H1 (cell line): Measurements from ENCODE around the gene KCNA2. TPM values are rescaled to one million over a fixed set of nuclear protein-coding genes. Genes with fewer than 3 reads are reported as not detected.

ENCODE experiments used
- CTCF ChIA-PET: fragments of 300-600 bp; sonication (Branson Sonifier 250); formaldehyde crosslinking; loops from one replicate; lab custom pipeline; 2021; ENCODE audit not compliant: partially characterized antibody; lab: Charles Lee
- POLR2A ChIA-PET: fragments of 300-600 bp; sonication (Branson Sonifier 250); formaldehyde crosslinking; loops from one replicate; lab custom pipeline; 2021; ENCODE audit warnings: inconsistent platforms; ENCODE audit not compliant: partially characterized antibody; lab: Charles Lee
- DNase-seq, 2 experiments: peaks; one replicate each; pipeline versions ENCODE4 v3.0.0 to v3.0.0-alpha.2; 2010 to 2022; ENCODE audit warnings: low spot score in 2 of 2, low read depth in 1 of 2, mixed read lengths in 1 of 2
- FAIRE-seq: peaks from 2 replicates; lab custom pipeline; 2011; peaks lifted over from hg19 to GRCh38; lab: Jason Lieb, UNC
- H2AFZ ChIP-seq: 2 replicates; pipeline ENCODE4 v1.8.1; 2012; ENCODE audit warnings: low read length, inconsistent platforms
- H2AK5ac ChIP-seq: 2 replicates; pipeline ENCODE4 v1.6.1; 2013; ENCODE audit warnings: low read depth, low read length
- H2BK120ac ChIP-seq: replicated peaks from 2 replicates; pipeline ENCODE3; 2013; ENCODE audit warnings: low read depth, low read length, inconsistent platforms
- H2BK12ac ChIP-seq: 2 replicates; pipeline ENCODE4 v1.6.1; 2013; ENCODE audit warnings: low read depth, low read length
- H2BK15ac ChIP-seq: 2 replicates; pipeline ENCODE4 v1.6.1; 2013; ENCODE audit warnings: low read length
- H2BK20ac ChIP-seq: 2 replicates; pipeline ENCODE4 v1.6.1; 2013; ENCODE audit warnings: low read length
- H2BK5ac ChIP-seq: 2 replicates; pipeline ENCODE4 v1.6.1; 2013; ENCODE audit warnings: low read depth, low read length
- H3K14ac ChIP-seq: 2 replicates; pipeline ENCODE4 v1.6.1; 2013; ENCODE audit warnings: inconsistent platforms; ENCODE audit not compliant: insufficient read length
- H3K18ac ChIP-seq: 2 replicates; pipeline ENCODE4 v1.6.1; 2013; ENCODE audit warnings: low read length; ENCODE audit errors: extremely low read depth
- H3K23ac ChIP-seq: 2 replicates; pipeline ENCODE4 v1.6.1; 2013; ENCODE audit warnings: inconsistent platforms; ENCODE audit not compliant: insufficient read length
- H3K23me2 ChIP-seq: 2 replicates; pipeline ENCODE4 v1.6.1; 2013; ENCODE audit warnings: low read depth, low read length
- H3K27ac ChIP-seq: 2 replicates; pipeline ENCODE4 v1.6.1; 2011; ENCODE audit warnings: low read depth, low read length, inconsistent platforms
- H3K27me3 ChIP-seq, 4 experiments: replicated peaks in 1 of 4; 1 replicate in 1 of 4; 2 replicates in 3 of 4; pipeline versions ENCODE4 v1.6.1 to v1.8.1; 2011 to 2013; ENCODE audit warnings: low read length in 3 of 4, mild to moderate bottlenecking in 3 of 4, inconsistent platforms in 2 of 4, mixed read lengths in 2 of 4, moderate library complexity in 1 of 4; ENCODE audit not compliant: control insufficient read depth in 3 of 4, insufficient read depth in 3 of 4; ENCODE audit errors: extremely low read depth in 1 of 4
- H3K36me3 ChIP-seq, 4 experiments: 2 replicates each; pipeline versions ENCODE4 v1.6.1 to v1.8.1; 2011 to 2013; ENCODE audit warnings: mild to moderate bottlenecking in 4 of 4, low read length in 3 of 4, moderate library complexity in 2 of 4, control low read depth in 1 of 4, inconsistent platforms in 1 of 4; ENCODE audit not compliant: insufficient read depth in 4 of 4, control insufficient read depth in 2 of 4
- H3K4ac ChIP-seq: replicated peaks from 2 replicates; pipeline ENCODE3; 2013; ENCODE audit warnings: low read length, low read depth, mixed read lengths, inconsistent platforms; ENCODE audit not compliant: insufficient read length
- H3K4me1 ChIP-seq, 4 experiments: replicated peaks in 1 of 4; 1 replicate in 1 of 4; 2 replicates in 3 of 4; pipeline versions ENCODE4 v1.6.1 to v1.8.1; 2011 to 2013; ENCODE audit warnings: low read length in 3 of 4, inconsistent platforms in 2 of 4, mixed read lengths in 1 of 4; ENCODE audit not compliant: insufficient read depth in 4 of 4, control insufficient read depth in 3 of 4
- H3K4me2 ChIP-seq, 2 experiments: 2 replicates each; pipeline versions ENCODE4 v1.6.1 to v1.8.1; 2011 to 2013; ENCODE audit warnings: low read depth in 2 of 2, low read length in 2 of 2, control low read depth in 1 of 2, inconsistent platforms in 1 of 2, mild to moderate bottlenecking in 1 of 2; ENCODE audit not compliant: insufficient read depth in 1 of 2
- H3K4me3 ChIP-seq, 4 experiments: fragments of 200-600, 300-600 bp in 1 of 4; sonication (generic), shearing (Covaris generic), sonication (Bioruptor Twin) in 1 of 4; 2 replicates each; pipeline versions ENCODE4 v1.5.1 to v1.8.1; 2011 to 2016; ENCODE audit warnings: low read length in 4 of 4, low read depth in 3 of 4, control low read depth in 2 of 4, inconsistent platforms in 2 of 4, mild to moderate bottlenecking in 2 of 4, mixed read lengths in 1 of 4, moderate library complexity in 1 of 4; ENCODE audit not compliant: insufficient read depth in 2 of 4; ENCODE audit errors: extremely low read depth in 1 of 4
- H3K56ac ChIP-seq: replicated peaks from 2 replicates; pipeline ENCODE3; 2013; ENCODE audit warnings: low read depth, mild to moderate bottlenecking, mixed read lengths, low read length, inconsistent platforms; ENCODE audit not compliant: insufficient read length
- H3K79me1 ChIP-seq: 2 replicates; pipeline ENCODE4 v1.6.1; 2013; ENCODE audit warnings: low read depth, low read length, control low read depth
- H3K79me2 ChIP-seq, 2 experiments: 2 replicates each; pipeline versions ENCODE4 v1.6.1 to v1.8.1; 2012 to 2013; ENCODE audit warnings: low read length in 2 of 2, mild to moderate bottlenecking in 2 of 2, inconsistent platforms in 1 of 2; ENCODE audit not compliant: insufficient read depth in 2 of 2, control insufficient read depth in 1 of 2
- H3K9ac ChIP-seq, 4 experiments: replicated peaks in 1 of 4; 1 replicate in 1 of 4; 2 replicates in 3 of 4; pipeline versions ENCODE4 v1.6.1 to v1.8.1; 2011 to 2013; ENCODE audit warnings: low read depth in 3 of 4, low read length in 3 of 4, control low read depth in 2 of 4, mild to moderate bottlenecking in 2 of 4, moderate library complexity in 2 of 4, inconsistent platforms in 1 of 4; ENCODE audit errors: extremely low read depth in 1 of 4
- H3K9me3 ChIP-seq, 2 experiments: 2 replicates each; pipeline versions ENCODE4 v1.6.1 to v1.8.1; 2012 to 2013; ENCODE audit warnings: mild to moderate bottlenecking in 2 of 2, moderate library complexity in 2 of 2, control low read depth in 1 of 2, inconsistent platforms in 1 of 2, low read depth in 1 of 2, low read length in 1 of 2, mixed read lengths in 1 of 2; ENCODE audit not compliant: insufficient read depth in 2 of 2
- H4K20me1 ChIP-seq, 2 experiments: replicated peaks in 1 of 2; 2 replicates each; pipeline versions ENCODE3 to v1.8.1; 2011 to 2013; ENCODE audit warnings: inconsistent platforms in 2 of 2, low read length in 2 of 2, mild to moderate bottlenecking in 1 of 2; ENCODE audit not compliant: insufficient read depth in 2 of 2, control insufficient read depth in 1 of 2
- H4K5ac ChIP-seq: 2 replicates; pipeline ENCODE4 v1.6.1; 2013; ENCODE audit warnings: low read length, low read depth, mixed read lengths, inconsistent platforms; ENCODE audit not compliant: insufficient read length
- H4K8ac ChIP-seq: 2 replicates; pipeline ENCODE4 v1.8.0; 2013; ENCODE audit warnings: mild to moderate bottlenecking, moderate library complexity, low read length, inconsistent platforms; ENCODE audit not compliant: insufficient read depth; ENCODE audit errors: extremely low read depth
- H4K91ac ChIP-seq: replicated peaks from 2 replicates; pipeline ENCODE3; 2013; ENCODE audit warnings: low read length, mixed read lengths, inconsistent platforms; ENCODE audit not compliant: insufficient read length
- EGR1 ChIP-seq: IDR thresholded peaks from 2 replicates; pipeline ENCODE4 v1.6.1; 2011; ENCODE audit warnings: low read depth, low read length, borderline replicate concordance
- FOSL1 ChIP-seq: IDR thresholded peaks from 2 replicates; pipeline ENCODE4 v1.6.1; 2011; ENCODE audit warnings: mild to moderate bottlenecking, low read depth, low read length, moderate library complexity; ENCODE audit not compliant: insufficient read depth
- KDM1A ChIP-seq: fragments of 200-600, 300-600 bp; sonication (generic); IDR thresholded peaks from 2 replicates; pipeline ENCODE4 v1.7.1; 2016; ENCODE audit warnings: mild to moderate bottlenecking, low read length, borderline replicate concordance
- POU5F1 ChIP-seq: IDR thresholded peaks from 2 replicates; pipeline ENCODE4 v1.6.1; 2011; ENCODE audit warnings: low read depth, mild to moderate bottlenecking, low read length, moderate library complexity
- SIRT6 ChIP-seq: IDR thresholded peaks from one replicate; pipeline ENCODE4 v1.7.1; 2012; ENCODE audit warnings: low read length, inconsistent platforms
- SIX5 ChIP-seq: IDR thresholded peaks from 2 replicates; pipeline ENCODE4 v1.6.1; 2011; ENCODE audit warnings: mild to moderate bottlenecking, low read depth, low read length
- SP4 ChIP-seq: IDR thresholded peaks from 2 replicates; pipeline ENCODE4 v1.6.1; 2012; ENCODE audit warnings: low read length, inconsistent platforms
- SRF ChIP-seq: IDR thresholded peaks from 2 replicates; pipeline ENCODE4 v1.6.1; 2011; ENCODE audit warnings: mild to moderate bottlenecking, low read depth, low read length, moderate library complexity
- WGBS, 2 experiments: shearing (Covaris generic) in 1 of 2; methylation state at CpG; one replicate each; pipeline versions ENCODE4 v1.1.6 to v1.1.7; 2013 to 2015; ENCODE audit warnings: low lambda C conversion rate in 2 of 2, mixed read lengths in 2 of 2, inconsistent platforms in 1 of 2, low coverage in 1 of 2, missing lambda C conversion rate in 1 of 2; ENCODE audit not compliant: insufficient replicate concordance in 2 of 2, insufficient coverage in 1 of 2, insufficient read length in 1 of 2; ENCODE audit errors: extremely low coverage in 1 of 2, missing lambda C conversion rate in 1 of 2; 5-methylcytosine and 5-hydroxymethylcytosine counted together
- polyA plus RNA-seq, 7 experiments: library from polyadenylated mRNA; depleted of rRNA in 3 of 7; stranded (reverse) in 5 of 7; unstranded in 2 of 7; fragments of >200 nt in 5 of 7; fragments of 200-250 nt in 2 of 7; gene quantifications; 1 replicate in 5 of 7; 2 replicates in 1 of 7; 4 replicates in 1 of 7; pipeline versions ENCODE4 v1.2.1 to v1.2.3, GENCODE V29; 2011 to 2013; ENCODE audit warnings: missing spikeins in 2 of 7, mixed read lengths in 2 of 7
- total RNA-seq: library from RNA; stranded (reverse); fragmentation: NEBNext Ultra II Directional; extraction: Animal tissue kit (Norgen Biotek cat#: 25700); gene quantifications from 2 replicates; pipeline ENCODE4 v1.2.1, GENCODE V29; 2021
- TF ChIP-seq, protein P1 (sequence below): IDR thresholded peaks from 2 replicates; pipeline ENCODE4 v1.6.1; 2012; ENCODE audit warnings: low read length, inconsistent platforms
- TF ChIP-seq, protein P2 (sequence below): IDR thresholded peaks from 2 replicates; pipeline ENCODE4 v1.6.1; 2012; ENCODE audit warnings: inconsistent platforms

The KCNA2 gene
- total and polyA plus RNA-seq, 2 of the 8 experiments (the other 6 are each of a cell fraction or from before 2014, with no cell fraction given), result 0.26 to 0.78 TPM

- ChIA-PET CTCF (interaction anchor here (1.0 to 2.9 kb wide), 7 partner anchors 10 to 180 kb away, joined by 3 to 8 read pairs (median 3); no protein-coding TSS in a partner anchor), POLR2A (no interaction called here)
- no peak overlapping the region for H2AFZ ChIP-seq
These were observed 4.8 kb downstream of the KCNA2 start for GRCh38 chr1:110601332-110601731.

More at GRCh38 chr1:110601332-110601731, 4.8 kb downstream of the KCNA2 start:
- 73% methylated on average over 5 of the region's 5 CpGs; no CpG with 5 or more reads in 1 of the 2 experiments for WGBS, 2 experiments
- Histone ChIP-seq H2BK20ac (no peak overlapping the region), H3K4me1 (peaks cover 5 to 9% (median 8%) of the 10 kb centered on the region in 4 experiments), H2AK5ac (no peak overlapping the region)
- TF ChIP-seq, protein P1, sequence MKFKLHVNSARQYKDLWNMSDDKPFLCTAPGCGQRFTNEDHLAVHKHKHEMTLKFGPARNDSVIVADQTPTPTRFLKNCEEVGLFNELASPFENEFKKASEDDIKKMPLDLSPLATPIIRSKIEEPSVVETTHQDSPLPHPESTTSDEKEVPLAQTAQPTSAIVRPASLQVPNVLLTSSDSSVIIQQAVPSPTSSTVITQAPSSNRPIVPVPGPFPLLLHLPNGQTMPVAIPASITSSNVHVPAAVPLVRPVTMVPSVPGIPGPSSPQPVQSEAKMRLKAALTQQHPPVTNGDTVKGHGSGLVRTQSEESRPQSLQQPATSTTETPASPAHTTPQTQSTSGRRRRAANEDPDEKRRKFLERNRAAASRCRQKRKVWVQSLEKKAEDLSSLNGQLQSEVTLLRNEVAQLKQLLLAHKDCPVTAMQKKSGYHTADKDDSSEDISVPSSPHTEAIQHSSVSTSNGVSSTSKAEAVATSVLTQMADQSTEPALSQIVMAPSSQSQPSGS, result no peak
- TF ChIP-seq SIX5 (no peak), SIRT6 (no peak), FOSL1 (no peak), SRF (no peak), POU5F1 (no peak), EGR1 (no peak), KDM1A (no peak), SP4 (no peak)
- TF ChIP-seq, protein P2, sequence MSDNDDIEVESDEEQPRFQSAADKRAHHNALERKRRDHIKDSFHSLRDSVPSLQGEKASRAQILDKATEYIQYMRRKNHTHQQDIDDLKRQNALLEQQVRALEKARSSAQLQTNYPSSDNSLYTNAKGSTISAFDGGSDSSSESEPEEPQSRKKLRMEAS, result no peak
- TF ChIP-seq, all 59 proteins: peak for 0
- Histone ChIP-seq H3K23ac (no peak overlapping the region), H3K23me2 (peaks cover 5% of the 10 kb centered on the region; the same call in 1 of the 2 replicates), H3K56ac (no peak overlapping the region), H3K79me2 (no peaks in the 10 kb centered on the region), H3K27ac (no peak overlapping the region), H2BK12ac (no peak overlapping the region), H3K14ac (no peak overlapping the region), H4K5ac (no peak overlapping the region), H4K91ac (no peak overlapping the region), H3K4me2 (no peak overlapping the region), H3K18ac (no peak overlapping the region), H3K4ac (no peak overlapping the region), H3K27me3 (peaks cover 6 to 38% (median 27%) of the 10 kb centered on the region in 4 experiments; a peak in 6 of 7 replicates), H3K9me3 (no peaks in the 10 kb centered on the region), H3K4me3 (no peak overlapping the region), H2BK120ac (no peak overlapping the region), H3K79me1 (no peaks in the 10 kb centered on the region), H4K20me1 (peaks cover 0 to 2% of the 10 kb centered on the region in 2 experiments), H2BK15ac (no peak overlapping the region), H3K9ac (no peak overlapping the region), H3K36me3 (no peaks in the 10 kb centered on the region), H2BK5ac (no peak overlapping the region), H4K8ac (no peak overlapping the region)
- DNase-seq (no peak), FAIRE-seq (no peak)
